Upper lobe of left lung (tissue), 6 donors: Measurements from ENCODE around the gene CTSE. TPM values are rescaled to one million over a fixed set of nuclear protein-coding genes. Genes with fewer than 3 reads are reported as not detected.

Source experiments
- ATAC-seq, 2 donors: fragments of 200-7000 bp; cut with Tn5 transposase; one replicate each; pipeline ENCODE4 v1.9.1; 2022; ENCODE audit warnings: mild to moderate bottlenecking in 2 of 2, moderate library complexity in 2 of 2; ENCODE audit not compliant: low FRiP score in 2 of 2
- DNase-seq, 2 donors: peaks; one replicate each; pipeline ENCODE4 v3.0.0-alpha.2; 2019 to 2020
- H3K27ac ChIP-seq, 4 donors: fragments of 200-600 bp; sonication (generic); one replicate each; pipeline ENCODE4 v1.5.1; 2016 to 2019
- H3K27me3 ChIP-seq, 4 donors: fragments of 200-600 bp; sonication (generic); one replicate each; pipeline ENCODE4 v1.5.1; 2017 to 2019
- H3K36me3 ChIP-seq, 4 donors: fragments of 200-600 bp; sonication (generic); one replicate each; pipeline ENCODE4 v1.5.1; 2016 to 2019
- H3K4me1 ChIP-seq, 4 donors: fragments of 200-600 bp; sonication (generic); one replicate each; pipeline ENCODE4 v1.5.1; 2018 to 2019
- H3K4me3 ChIP-seq, 4 donors: fragments of 200-600 bp; sonication (generic); one replicate each; pipeline ENCODE4 v1.5.1; 2017 to 2019; ENCODE audit warnings: mild to moderate bottlenecking in 2 of 4, moderate library complexity in 1 of 4
- H3K9me3 ChIP-seq, 4 donors: fragments of 200-600 bp; sonication (generic); one replicate each; pipeline ENCODE4 v1.5.1; 2018 to 2019
- CTCF ChIP-seq, 6 experiments: fragments of 450-650 bp in 4 of 6; fragments of 200-600 bp in 2 of 6; sonication (generic) in 2 of 6; IDR thresholded peaks; one replicate each; pipeline ENCODE4 v1.5.1; 2016 to 2019; ENCODE audit warnings: antibody characterized with exemption in 6 of 6
- EP300 ChIP-seq, 4 donors: sonication (generic); formaldehyde crosslinking; IDR thresholded peaks; one replicate each; pipeline ENCODE4 v1.5.1; 2017; ENCODE audit warnings: antibody characterized with exemption in 4 of 4, control low read depth in 2 of 4
- POLR2A ChIP-seq, 4 donors: fragments of 450-650 bp; IDR thresholded peaks; one replicate each; pipeline ENCODE4 v1.5.1; 2016 to 2017; ENCODE audit warnings: antibody characterized with exemption in 4 of 4, mild to moderate bottlenecking in 2 of 4
- POLR2AphosphoS5 ChIP-seq, 2 donors: sonication (generic); formaldehyde crosslinking; IDR thresholded peaks; one replicate each; pipeline ENCODE4 v1.5.1; 2017; ENCODE audit warnings: antibody characterized with exemption in 2 of 2
- WGBS, 2 donors: methylation state at CpG; one replicate each; pipeline ENCODE4 v1.1.5; 2017 to 2018; 5-methylcytosine and 5-hydroxymethylcytosine counted together
- total RNA-seq, 6 donors: library from RNA; depleted of rRNA in 4 of 6; stranded (reverse); fragments of >200 nt in 4 of 6; gene quantifications; one replicate each; pipeline versions ENCODE4 v1.1.0 to v1.2.1, GENCODE V29; 2016 to 2021
- donor health status: DM: no; HTN: no; CAD: no; lungs with moderate emphysema.
- donor health status: DM: no; HTN: yes; CAD: no; lungs with severe emphysema.

Gene CTSE
- total RNA-seq, 6 donors from 2014 or later = 34.6 to 132 (median 106) TPM

DNA sequence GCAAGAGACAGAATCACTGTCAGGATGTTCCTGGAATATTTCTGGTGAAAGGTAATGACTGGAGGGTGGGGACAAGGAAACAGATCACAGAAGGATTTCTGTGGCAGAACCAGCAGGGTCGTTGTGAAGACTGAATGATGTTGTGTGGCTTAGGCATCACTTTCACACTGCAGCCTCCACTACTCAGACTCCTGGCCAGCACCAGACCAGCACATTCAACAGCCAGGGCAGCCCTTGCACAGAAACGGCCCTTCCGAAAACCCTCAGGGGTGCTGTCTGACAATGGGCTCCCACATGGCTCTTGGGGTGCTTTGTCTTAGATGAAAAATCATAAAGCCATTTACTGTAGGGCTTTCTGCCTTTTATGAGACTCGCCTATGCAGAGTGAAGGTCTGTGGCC, 16.7 kb downstream of the CTSE start:
- H3K36me3 ChIP-seq = no peaks in the 10 kb centered on the region
- no peak overlapping the region for H3K4me3 ChIP-seq
- ATAC-seq (no peak), DNase-seq (no peak)
- peaks cover 5 to 26% (median 18%) of the 10 kb centered on the region in 4 donors for H3K4me1 ChIP-seq
- TF ChIP-seq POLR2A (IDR thresholded peaks at IDR 0.05) = no peak
- TF ChIP-seq EP300 (IDR thresholded peaks at IDR 0.05) = no peak
- TF ChIP-seq POLR2AphosphoS5 (IDR thresholded peaks at IDR 0.05) = no peak
- no peak for TF ChIP-seq CTCF (IDR thresholded peaks at IDR 0.05)
- 82 to 88% methylated on average over 3 to 4 of the region's 4 CpGs for WGBS, 2 donors
- H3K27me3 ChIP-seq = no peaks in the 10 kb centered on the region
- H3K9me3 ChIP-seq = no peaks in the 10 kb centered on the region
- H3K27ac ChIP-seq = no peak overlapping the region

- Histone ChIP-seq H3K4me1 (peaks cover 8 to 36% (median 22%) of the 10 kb centered on the region in 4 donors), H3K27ac (peak overlapping the region in 1 of 4 donors; percentile 29)
- peak in 1 of 2 donors; percentile 6 for ATAC-seq
Observed at GRCh38 chr1:206005778-206006180, 17.9 kb downstream of the CTSE start.

GRCh38 chr1:206005234-206005633, 18.5 kb downstream of the CTSE start:
- ATAC-seq (no peak), DNase-seq (no peak)
- no peak for TF ChIP-seq POLR2A (IDR thresholded peaks at IDR 0.05)
- no peak for TF ChIP-seq EP300 (IDR thresholded peaks at IDR 0.05)
- H3K9me3 ChIP-seq = no peaks in the 10 kb centered on the region
- H3K4me1 ChIP-seq = peaks cover 8 to 37% (median 22%) of the 10 kb centered on the region in 4 donors
- peak overlapping the region in 1 of 4 donors; percentile 29 for H3K27ac ChIP-seq
- H3K36me3 ChIP-seq = no peaks in the 10 kb centered on the region
- 80 to 99% methylated on average over 7 of the region's 7 CpGs for WGBS, 2 donors
- H3K27me3 ChIP-seq = no peaks in the 10 kb centered on the region
- H3K4me3 ChIP-seq = no peak overlapping the region

More at GRCh38 chr1:206005778-206006180, 17.9 kb downstream of the CTSE start:
- Histone ChIP-seq H3K27me3 (no peaks in the 10 kb centered on the region), H3K9me3 (no peaks in the 10 kb centered on the region), H3K4me3 (no peak overlapping the region), H3K36me3 (no peaks in the 10 kb centered on the region)
- peak in 1 of 2 donors; percentile 45 for DNase-seq
- TF ChIP-seq POLR2A (IDR thresholded peaks at IDR 0.05) (no peak), CTCF (IDR thresholded peaks at IDR 0.05) (no peak), EP300 (IDR thresholded peaks at IDR 0.05) (no peak), POLR2AphosphoS5 (IDR thresholded peaks at IDR 0.05) (no peak)
- 39 to 55% methylated on average over 8 of the region's 8 CpGs for WGBS, 2 donors

DNA sequence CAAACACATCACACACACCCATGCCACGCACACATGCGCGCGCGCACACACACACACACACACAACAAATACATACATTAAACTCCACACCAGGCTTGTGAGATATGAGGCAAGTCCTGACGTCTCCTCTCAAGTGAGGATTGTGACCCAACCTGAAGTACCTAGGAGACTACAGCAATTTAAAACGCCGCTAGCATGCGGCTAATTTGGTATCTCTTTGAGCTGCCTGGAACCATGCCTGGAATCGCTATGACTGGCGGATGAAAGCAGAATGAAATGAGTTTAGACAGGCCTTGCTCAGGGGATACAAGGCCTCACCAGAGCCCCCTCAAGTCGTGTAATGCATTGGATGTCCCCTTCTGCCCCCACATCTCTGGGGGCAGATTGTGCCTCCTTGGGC, 18.9 kb downstream of the CTSE start:
- Histone ChIP-seq H3K36me3 (no peaks in the 10 kb centered on the region), H3K9me3 (no peaks in the 10 kb centered on the region), H3K4me3 (no peak overlapping the region), H3K27me3 (no peaks in the 10 kb centered on the region), H3K27ac (peak overlapping the region in 1 of 4 donors; percentile 29), H3K4me1 (peaks cover 8 to 37% (median 22%) of the 10 kb centered on the region in 4 donors)
- 69 to 73% methylated on average over 10 to 12 of the region's 12 CpGs for WGBS, 2 donors
- ATAC-seq (no peak), DNase-seq (no peak)
- TF ChIP-seq CTCF (IDR thresholded peaks at IDR 0.05) (no peak), POLR2A (IDR thresholded peaks at IDR 0.05) (no peak), POLR2AphosphoS5 (IDR thresholded peaks at IDR 0.05) (no peak)

GRCh38 chr1:206003854-206004800, 19.6 kb downstream of the CTSE start:
- TF ChIP-seq POLR2AphosphoS5 (IDR thresholded peaks at IDR 0.05) (no peak), POLR2A (IDR thresholded peaks at IDR 0.05) (no peak), EP300 (IDR thresholded peaks at IDR 0.05) (no peak), CTCF (IDR thresholded peaks at IDR 0.05) (no peak)
- H3K4me3 ChIP-seq = no peak overlapping the region
- no peak for ATAC-seq
- H3K27ac ChIP-seq = peak overlapping the region in 2 of 4 donors; percentile 47 to 72
- H3K36me3 ChIP-seq = no peaks in the 10 kb centered on the region
- H3K4me1 ChIP-seq = peaks cover 8 to 37% (median 22%) of the 10 kb centered on the region in 4 donors
- DNase-seq = no peak
- 91 to 92% methylated on average over 7 of the region's 7 CpGs for WGBS, 2 donors
- H3K27me3 ChIP-seq = no peaks in the 10 kb centered on the region
- no peaks in the 10 kb centered on the region for H3K9me3 ChIP-seq
